Stomach smooth muscle (tissue), 2 donors: ENCODE data around the gene GSN.

Experiments
- H3K27ac ChIP-seq: one replicate; pipeline ENCODE4 v1.7.0; 2013; ENCODE audit warnings: mild to moderate bottlenecking, low read length, inconsistent platforms
- H3K27me3 ChIP-seq, 2 donors: one replicate each; pipeline ENCODE4 v1.7.0; 2013; ENCODE audit warnings: low read length in 2 of 2; ENCODE audit not compliant: insufficient read depth in 2 of 2, control insufficient read depth in 1 of 2
- H3K36me3 ChIP-seq, 2 donors: one replicate each; pipeline ENCODE4 v1.7.0; 2013; ENCODE audit warnings: low read length in 2 of 2; ENCODE audit not compliant: control insufficient read depth in 2 of 2, insufficient read depth in 2 of 2
- H3K4me1 ChIP-seq: one replicate; pipeline ENCODE4 v1.7.0; 2013; ENCODE audit warnings: low read length; ENCODE audit not compliant: control insufficient read depth, insufficient read depth
- H3K4me3 ChIP-seq, 2 donors: one replicate each; pipeline ENCODE4 v1.7.0; 2013; ENCODE audit warnings: low read length in 2 of 2
- H3K9ac ChIP-seq, 2 donors: one replicate each; pipeline ENCODE4 v1.7.0; 2013; ENCODE audit warnings: low read length in 2 of 2, mild to moderate bottlenecking in 1 of 2
- H3K9me3 ChIP-seq, 2 donors: one replicate each; pipeline ENCODE4 v1.7.0; 2013; ENCODE audit warnings: low read length in 2 of 2; ENCODE audit not compliant: control insufficient read depth in 2 of 2
- donor health status: healthy.
- donor health status: Pancreatic carcinoma.

GSN gene

GRCh38 chr9:121267689-121268597, at the start of gene GSN:
TSS of gene GSN (plus strand) at chr9:121268162. CDS start at chr9:121301972, 33,810 bp downstream.
- H3K4me3 ChIP-seq = peak within 1 kb of the TSS; percentile 94
- peak within 1 kb of the TSS; percentile 98 for H3K27ac ChIP-seq
- H3K9me3 ChIP-seq = no peaks in the 10 kb centered on the region
- no peaks in the 10 kb centered on the region for H3K27me3 ChIP-seq
- H3K36me3 ChIP-seq = no peaks in the 10 kb centered on the region
- peaks cover 68% of the 10 kb centered on the region for H3K4me1 ChIP-seq
- H3K9ac ChIP-seq = peak within 1 kb of the TSS; percentile 95 to 98

- Histone ChIP-seq H3K9ac (no peak overlapping the region), H3K27ac (no peak overlapping the region), H3K36me3 (no peaks in the 10 kb centered on the region), H3K4me1 (no peaks in the 10 kb centered on the region), H3K27me3 (no peaks in the 10 kb centered on the region), H3K9me3 (no peaks in the 10 kb centered on the region), H3K4me3 (no peak overlapping the region)
These were observed 49.5 kb upstream of the GSN start for GRCh38 chr9:121218357-121219027.

- Histone ChIP-seq H3K9me3 (no peaks in the 10 kb centered on the region), H3K4me3 (no peak overlapping the region), H3K36me3 (no peaks in the 10 kb centered on the region), H3K27ac (no peak overlapping the region), H3K9ac (no peak overlapping the region), H3K27me3 (no peaks in the 10 kb centered on the region), H3K4me1 (no peaks in the 10 kb centered on the region)
These were observed 48.4 kb upstream of the GSN start for GRCh38 chr9:121219530-121219929.

- no peaks in the 10 kb centered on the region for H3K9me3 ChIP-seq
- H3K27me3 ChIP-seq = no peaks in the 10 kb centered on the region
- no peak overlapping the region for H3K4me3 ChIP-seq
- H3K27ac ChIP-seq = no peak overlapping the region
- H3K9ac ChIP-seq = no peak overlapping the region
- no peaks in the 10 kb centered on the region for H3K4me1 ChIP-seq
- no peaks in the 10 kb centered on the region for H3K36me3 ChIP-seq
These were observed 46.8 kb upstream of the GSN start for GRCh38 chr9:121220996-121221663.

GRCh38 chr9:121221664-121222055, 46.3 kb upstream of the GSN start:
- Histone ChIP-seq H3K27ac (no peak overlapping the region), H3K4me3 (no peak overlapping the region), H3K36me3 (no peaks in the 10 kb centered on the region), H3K27me3 (no peaks in the 10 kb centered on the region), H3K4me1 (no peaks in the 10 kb centered on the region), H3K9me3 (no peaks in the 10 kb centered on the region), H3K9ac (no peak overlapping the region)

- Histone ChIP-seq H3K36me3 (no peaks in the 10 kb centered on the region), H3K4me3 (no peak overlapping the region), H3K4me1 (no peaks in the 10 kb centered on the region), H3K27me3 (no peaks in the 10 kb centered on the region), H3K9ac (no peak overlapping the region), H3K27ac (no peak overlapping the region), H3K9me3 (no peaks in the 10 kb centered on the region)
These were observed 45.3 kb upstream of the GSN start for GRCh38 chr9:121222524-121223171.

GRCh38 chr9:121225240-121225639, 42.7 kb upstream of the GSN start:
- Histone ChIP-seq H3K27me3 (no peaks in the 10 kb centered on the region), H3K36me3 (no peaks in the 10 kb centered on the region), H3K4me1 (no peaks in the 10 kb centered on the region), H3K27ac (no peak overlapping the region), H3K9me3 (no peaks in the 10 kb centered on the region), H3K4me3 (no peak overlapping the region), H3K9ac (no peak overlapping the region)

- no peaks in the 10 kb centered on the region for H3K4me1 ChIP-seq
- H3K27ac ChIP-seq = no peak overlapping the region
- no peaks in the 10 kb centered on the region for H3K36me3 ChIP-seq
- H3K27me3 ChIP-seq = no peaks in the 10 kb centered on the region
- no peaks in the 10 kb centered on the region for H3K9me3 ChIP-seq
- H3K9ac ChIP-seq = no peak overlapping the region
- no peak overlapping the region for H3K4me3 ChIP-seq
These were observed 41.8 kb upstream of the GSN start for GRCh38 chr9:121226175-121226574.

GRCh38 chr9:121227862-121228261, 40.1 kb upstream of the GSN start:
- no peak overlapping the region for H3K9ac ChIP-seq
- H3K9me3 ChIP-seq = no peaks in the 10 kb centered on the region
- no peak overlapping the region for H3K4me3 ChIP-seq
- H3K4me1 ChIP-seq = no peaks in the 10 kb centered on the region
- no peaks in the 10 kb centered on the region for H3K27me3 ChIP-seq
- H3K36me3 ChIP-seq = no peaks in the 10 kb centered on the region
- H3K27ac ChIP-seq = no peak overlapping the region

GRCh38 chr9:121230256-121230655, 37.7 kb upstream of the GSN start:
- Histone ChIP-seq H3K27ac (no peak overlapping the region), H3K9ac (no peak overlapping the region), H3K4me3 (no peak overlapping the region), H3K36me3 (no peaks in the 10 kb centered on the region), H3K9me3 (no peaks in the 10 kb centered on the region), H3K4me1 (no peaks in the 10 kb centered on the region), H3K27me3 (no peaks in the 10 kb centered on the region)
